AG04450 (cell line): ENCODE measurements around the gene CD55. TPM values are rescaled to one million over a fixed set of nuclear protein-coding genes. Genes with fewer than 3 reads are reported as not detected.

Source experiments
- CTCF ChIA-PET: fragments of 300-600, 350-600 bp; formaldehyde crosslinking; extraction: SDS; loops from one replicate; lab custom pipeline; 2022; ENCODE audit warnings: antibody characterized with exemption, inconsistent platforms; lab: Charles Lee
- POLR2A ChIA-PET: fragments of 350-600 bp; formaldehyde crosslinking; extraction: SDS; loops from one replicate; lab custom pipeline; 2021; ENCODE audit warnings: antibody characterized with exemption, inconsistent platforms; lab: Yijun Ruan, JAX
- DNase-seq: peaks from one replicate; pipeline ENCODE4 v3.0.0-alpha.2; 2011; ENCODE audit warnings: low read depth, low spot score
- H3K27ac ChIP-seq: one replicate; pipeline ENCODE4 v1.5.1; 2012; ENCODE audit warnings: low read depth, low read length, control low read depth
- H3K27me3 ChIP-seq: one replicate; pipeline ENCODE4 v1.6.0; 2012; ENCODE audit warnings: low read length; ENCODE audit not compliant: control insufficient read depth, insufficient read depth
- H3K4me3 ChIP-seq: 2 replicates; pipeline ENCODE4 v1.5.1; 2011; ENCODE audit warnings: mild to moderate bottlenecking, low read depth, low read length, control low read depth
- H3K9me3 ChIP-seq: 2 replicates; pipeline ENCODE4 v1.5.1; 2012; ENCODE audit warnings: low read length; ENCODE audit not compliant: control insufficient read depth, insufficient read depth
- CTCF ChIP-seq: IDR thresholded peaks from 2 replicates; pipeline ENCODE4 v1.5.1; 2011; ENCODE audit warnings: low read depth, low read length, control low read depth, inconsistent platforms
- polyA plus RNA-seq: library from polyadenylated mRNA; depleted of rRNA; stranded (reverse); fragments of >200 nt; gene quantifications from 2 replicates; pipeline ENCODE4 v1.2.3, GENCODE V29; 2011

Gene CD55
- polyA plus RNA-seq, 1 experiment, result 88.3 TPM

- CTCF ChIA-PET, result interaction anchor here (0.9 kb wide), 1 partner anchor 349 kb away, joined by 3 read pairs; no protein-coding TSS in a partner anchor
- no peak for DNase-seq
- Histone ChIP-seq H3K9me3 (no peaks in the 10 kb centered on the region), H3K27ac (no peak overlapping the region), H3K27me3 (peaks cover 4% of the 10 kb centered on the region), H3K4me3 (no peak overlapping the region)
- POLR2A ChIA-PET, result no interaction called here
- TF ChIP-seq CTCF, result no peak
Observed at GRCh38 chr1:207398986-207399385, 77.5 kb downstream of the CD55 start.

- Histone ChIP-seq H3K27ac (no peak overlapping the region), H3K27me3 (peaks cover 4% of the 10 kb centered on the region), H3K4me3 (no peak overlapping the region), H3K9me3 (no peaks in the 10 kb centered on the region)
- ChIA-PET POLR2A (no interaction called here), CTCF (interaction anchor here (0.7 to 2.8 kb wide), 6 partner anchors 98 to 466 kb away, joined by 3 to 14 read pairs (median 3); no protein-coding TSS in a partner anchor)
- TF ChIP-seq CTCF, result no peak
- no peak for DNase-seq
Observed at GRCh38 chr1:207401578-207401977, 80.1 kb downstream of the CD55 start.

GRCh38 chr1:207402744-207403143 is 81.3 kb downstream of the CD55 start:
- ChIA-PET CTCF (interaction anchor here (0.6 to 2.8 kb wide), 5 partner anchors 317 to 467 kb away, joined by 3 to 14 read pairs (median 4); no protein-coding TSS in a partner anchor), POLR2A (no interaction called here)
- no peak overlapping the region for H3K4me3 ChIP-seq
- no peak for TF ChIP-seq CTCF
- DNase-seq, result no peak
- no peak overlapping the region for H3K27ac ChIP-seq
- H3K9me3 ChIP-seq, result no peaks in the 10 kb centered on the region
- H3K27me3 ChIP-seq, result peaks cover 4% of the 10 kb centered on the region

- ChIA-PET POLR2A (interaction anchor here (0.7 to 1.0 kb wide), 2 partner anchors 69 to 83 kb away, joined by 3 to 5 read pairs; partner anchors contain the start of gene CD55), CTCF (interaction anchor here (0.6 to 5.4 kb wide), 44 partner anchors 11 to 493 kb away, joined by 3 to 83 read pairs (median 4); partner anchors contain the start of genes CD55 and PFKFB2)
- TF ChIP-seq CTCF, result peak; percentile 80
- Histone ChIP-seq H3K4me3 (no peak overlapping the region), H3K9me3 (no peaks in the 10 kb centered on the region), H3K27ac (no peak overlapping the region), H3K27me3 (peaks cover 4% of the 10 kb centered on the region)
- DNase-seq, result peak; percentile 38
Observed at GRCh38 chr1:207404849-207405525, 83.5 kb downstream of the CD55 start.

GRCh38 chr1:207405814-207406213 is 84.3 kb downstream of the CD55 start:
- CTCF ChIA-PET, result interaction anchor here (0.7 to 5.4 kb wide), 30 partner anchors 8 to 493 kb away, joined by 3 to 83 read pairs (median 4); partner anchors contain the start of genes CD55 and PFKFB2
- Histone ChIP-seq H3K27me3 (peaks cover 6% of the 10 kb centered on the region), H3K27ac (no peak overlapping the region), H3K9me3 (no peaks in the 10 kb centered on the region), H3K4me3 (no peak overlapping the region)
- DNase-seq, result no peak
- POLR2A ChIA-PET, result interaction anchor here (1.0 kb wide), 1 partner anchor 84 kb away, joined by 5 read pairs; the partner anchor contains the start of gene CD55
- no peak for TF ChIP-seq CTCF
